SJSA1 (cell line): ENCODE measurements around the gene TNFRSF18. TPM values are rescaled to one million over a fixed set of nuclear protein-coding genes. Genes with fewer than 3 reads are reported as not detected.

Experiments
- DNase-seq, 2 experiments: peaks; one replicate each; pipeline ENCODE4 v3.0.0-alpha.2; 2015 to 2020; ENCODE audit warnings: low spot score in 2 of 2, low read depth in 1 of 2
- H3K27ac ChIP-seq: fragments of 250-450 bp; sonication (Bioruptor Pico); 2 replicates; pipeline ENCODE4 v1.5.1; 2020; ENCODE audit warnings: mild to moderate bottlenecking, moderate library complexity
- H3K27me3 ChIP-seq: fragments of 250-450 bp; sonication (Bioruptor Pico); replicated peaks from 2 replicates; pipeline ENCODE4 v1.5.1; 2020; ENCODE audit warnings: mild to moderate bottlenecking, moderate library complexity
- H3K36me3 ChIP-seq: fragments of 250-450 bp; sonication (Bioruptor Pico); 2 replicates; pipeline ENCODE4 v1.5.1; 2020; ENCODE audit warnings: mild to moderate bottlenecking
- H3K4me1 ChIP-seq: fragments of 250-450 bp; sonication (Bioruptor Pico); replicated peaks from 2 replicates; pipeline ENCODE4 v1.6.1; 2021; ENCODE audit warnings: mild to moderate bottlenecking
- H3K4me3 ChIP-seq: fragments of 250-450 bp; sonication (Bioruptor Pico); 2 replicates; pipeline ENCODE4 v1.5.1; 2020; ENCODE audit warnings: mild to moderate bottlenecking
- H3K9me3 ChIP-seq: fragments of 250-450 bp; sonication (Bioruptor Pico); replicated peaks from 2 replicates; pipeline ENCODE4 v1.5.1; 2020; ENCODE audit warnings: mild to moderate bottlenecking
- total RNA-seq: library from RNA; depleted of rRNA; stranded (reverse); fragments of >200 nt; shearing (Covaris generic); gene quantifications from 2 replicates; pipeline ENCODE4 v1.2.3, GENCODE V29; 2014

TNFRSF18 gene
- total RNA-seq, 1 experiment from 2014 or later = not detected

GRCh38 chr1:1170215-1171091 lies 35.9 kb downstream of the TNFRSF18 start:
- H3K36me3 ChIP-seq = no peaks in the 10 kb centered on the region
- H3K9me3 ChIP-seq = no peaks in the 10 kb centered on the region
- no peaks in the 10 kb centered on the region for H3K4me1 ChIP-seq
- no peak overlapping the region for H3K4me3 ChIP-seq
- H3K27me3 ChIP-seq = peaks cover 7% of the 10 kb centered on the region; the same call in 1 of the 2 replicates
- no peak for DNase-seq
- H3K27ac ChIP-seq = no peak overlapping the region

- DNase-seq = no peak
- H3K27me3 ChIP-seq = peaks cover 7% of the 10 kb centered on the region; the same call in 1 of the 2 replicates
- no peaks in the 10 kb centered on the region for H3K9me3 ChIP-seq
- H3K27ac ChIP-seq = no peak overlapping the region
- H3K4me3 ChIP-seq = no peak overlapping the region
- H3K36me3 ChIP-seq = no peaks in the 10 kb centered on the region
- no peaks in the 10 kb centered on the region for H3K4me1 ChIP-seq
These were observed 36.8 kb downstream of the TNFRSF18 start for GRCh38 chr1:1169429-1170214.

GRCh38 chr1:1168451-1169411 lies 37.7 kb downstream of the TNFRSF18 start:
- no peak overlapping the region for H3K4me3 ChIP-seq
- no peaks in the 10 kb centered on the region for H3K9me3 ChIP-seq
- no peaks in the 10 kb centered on the region for H3K4me1 ChIP-seq
- no peak overlapping the region for H3K27ac ChIP-seq
- H3K36me3 ChIP-seq = no peaks in the 10 kb centered on the region
- no peak for DNase-seq
- peaks cover 7% of the 10 kb centered on the region; the same call in 1 of the 2 replicates for H3K27me3 ChIP-seq

- H3K4me3 ChIP-seq = no peak overlapping the region
- H3K9me3 ChIP-seq = no peaks in the 10 kb centered on the region
- peaks cover 7% of the 10 kb centered on the region; the same call in 1 of the 2 replicates for H3K27me3 ChIP-seq
- H3K27ac ChIP-seq = no peak overlapping the region
- DNase-seq = no peak
- no peaks in the 10 kb centered on the region for H3K36me3 ChIP-seq
- H3K4me1 ChIP-seq = no peaks in the 10 kb centered on the region
These were observed 38.4 kb downstream of the TNFRSF18 start for GRCh38 chr1:1167841-1168450.

GRCh38 chr1:1167398-1167821 lies 39.0 kb downstream of the TNFRSF18 start:
- Histone ChIP-seq H3K27ac (no peak overlapping the region), H3K4me3 (no peak overlapping the region), H3K4me1 (no peaks in the 10 kb centered on the region), H3K27me3 (peaks cover 7% of the 10 kb centered on the region; the same call in 1 of the 2 replicates), H3K9me3 (no peaks in the 10 kb centered on the region), H3K36me3 (no peaks in the 10 kb centered on the region)
- DNase-seq = no peak

GRCh38 chr1:1166642-1167397 lies 39.6 kb downstream of the TNFRSF18 start:
- Histone ChIP-seq H3K9me3 (no peaks in the 10 kb centered on the region), H3K36me3 (no peaks in the 10 kb centered on the region), H3K27ac (no peak overlapping the region), H3K27me3 (peaks cover 7% of the 10 kb centered on the region; the same call in 1 of the 2 replicates), H3K4me1 (no peaks in the 10 kb centered on the region), H3K4me3 (no peak overlapping the region)
- no peak for DNase-seq

- H3K4me1 ChIP-seq = no peaks in the 10 kb centered on the region
- no peak for DNase-seq
These were observed 40.4 kb downstream of the TNFRSF18 start for GRCh38 chr1:1165900-1166421.

GRCh38 chr1:1165485-1165884 lies 40.9 kb downstream of the TNFRSF18 start:
- no peak overlapping the region for H3K4me3 ChIP-seq
- DNase-seq = no peak
- H3K27ac ChIP-seq = no peak overlapping the region
- H3K4me1 ChIP-seq = no peaks in the 10 kb centered on the region
- no peaks in the 10 kb centered on the region for H3K36me3 ChIP-seq
- peaks cover 7% of the 10 kb centered on the region; the same call in 1 of the 2 replicates for H3K27me3 ChIP-seq
- H3K9me3 ChIP-seq = no peaks in the 10 kb centered on the region

More at GRCh38 chr1:1165900-1166421, 40.4 kb downstream of the TNFRSF18 start:
- no peak overlapping the region for H3K27ac ChIP-seq
- H3K27me3 ChIP-seq = peaks cover 7% of the 10 kb centered on the region; the same call in 1 of the 2 replicates
- no peaks in the 10 kb centered on the region for H3K9me3 ChIP-seq
- H3K4me3 ChIP-seq = no peak overlapping the region
- no peaks in the 10 kb centered on the region for H3K36me3 ChIP-seq

- Histone ChIP-seq H3K4me1 (no peaks in the 10 kb centered on the region), H3K27ac (no peak overlapping the region), H3K27me3 (peaks cover 5% of the 10 kb centered on the region; the same call in 1 of the 2 replicates), H3K4me3 (no peak overlapping the region), H3K36me3 (no peaks in the 10 kb centered on the region), H3K9me3 (no peaks in the 10 kb centered on the region)
- DNase-seq = no peak
These were observed 41.5 kb downstream of the TNFRSF18 start for GRCh38 chr1:1164701-1165451.

GRCh38 chr1:1164361-1164700 lies 42.1 kb downstream of the TNFRSF18 start:
- no peak overlapping the region for H3K4me3 ChIP-seq
- no peaks in the 10 kb centered on the region for H3K9me3 ChIP-seq
- H3K36me3 ChIP-seq = no peaks in the 10 kb centered on the region
- DNase-seq = no peak
- H3K27ac ChIP-seq = no peak overlapping the region
- H3K4me1 ChIP-seq = no peaks in the 10 kb centered on the region
- no peaks in the 10 kb centered on the region for H3K27me3 ChIP-seq

- no peak for DNase-seq
These were observed 42.8 kb downstream of the TNFRSF18 start for GRCh38 chr1:1163538-1164070.

More at GRCh38 chr1:1163538-1164070, 42.8 kb downstream of the TNFRSF18 start:
- no peak overlapping the region for H3K27ac ChIP-seq
- H3K36me3 ChIP-seq = no peaks in the 10 kb centered on the region
- H3K4me3 ChIP-seq = no peak overlapping the region
- no peaks in the 10 kb centered on the region for H3K9me3 ChIP-seq
- H3K4me1 ChIP-seq = no peaks in the 10 kb centered on the region; the same call in 1 of the 2 replicates
- no peaks in the 10 kb centered on the region for H3K27me3 ChIP-seq
